PFSK-1 (cell line): Measurements from ENCODE around the gene PKDCC.

Source experiments
- FOXP2 ChIP-seq: optimal IDR thresholded peaks from 2 replicates; pipeline ENCODE3; 2011; ENCODE audit warnings: borderline replicate concordance, control low read depth, inconsistent platforms; ENCODE audit not compliant: insufficient read depth; ENCODE audit errors: extremely low read length, extremely low read depth
- POLR2AphosphoS5 ChIP-seq: IDR thresholded peaks from 2 replicates; pipeline ENCODE4 v1.6.1; 2012; ENCODE audit warnings: low read depth, mild to moderate bottlenecking, control low read depth, low read length, moderate library complexity
- REST ChIP-seq, 2 experiments: IDR thresholded peaks; 2 replicates each; pipeline versions ENCODE4 v1.6.1 to v1.8.0; 2011 to 2012; ENCODE audit warnings: low read depth in 2 of 2, low read length in 2 of 2, control low read depth in 1 of 2, inconsistent platforms in 1 of 2, mild to moderate bottlenecking in 1 of 2, moderate library complexity in 1 of 2; ENCODE audit not compliant: insufficient read depth in 1 of 2
- SIN3A ChIP-seq: IDR thresholded peaks from 2 replicates; pipeline ENCODE4 v1.6.1; 2012; ENCODE audit warnings: mild to moderate bottlenecking, low read length, moderate library complexity, borderline replicate concordance; ENCODE audit not compliant: insufficient read depth
- TAF1 ChIP-seq: IDR thresholded peaks from 2 replicates; pipeline ENCODE4 v1.6.1; 2012; ENCODE audit warnings: low read length, control low read depth, borderline replicate concordance; ENCODE audit not compliant: insufficient read depth

PKDCC gene

GRCh38 chr2:42041377-42042127 lies 6.3 kb upstream of the PKDCC start:
- TF ChIP-seq TAF1 (no peak), FOXP2 (no peak), REST (IDR thresholded peaks at IDR 0.05; ENCODE audit: insufficient read depth in 1 of 2, low read depth in 2 of 2, low read length in 2 of 2) (no peak), SIN3A (no peak), POLR2AphosphoS5 (no peak)

DNA sequence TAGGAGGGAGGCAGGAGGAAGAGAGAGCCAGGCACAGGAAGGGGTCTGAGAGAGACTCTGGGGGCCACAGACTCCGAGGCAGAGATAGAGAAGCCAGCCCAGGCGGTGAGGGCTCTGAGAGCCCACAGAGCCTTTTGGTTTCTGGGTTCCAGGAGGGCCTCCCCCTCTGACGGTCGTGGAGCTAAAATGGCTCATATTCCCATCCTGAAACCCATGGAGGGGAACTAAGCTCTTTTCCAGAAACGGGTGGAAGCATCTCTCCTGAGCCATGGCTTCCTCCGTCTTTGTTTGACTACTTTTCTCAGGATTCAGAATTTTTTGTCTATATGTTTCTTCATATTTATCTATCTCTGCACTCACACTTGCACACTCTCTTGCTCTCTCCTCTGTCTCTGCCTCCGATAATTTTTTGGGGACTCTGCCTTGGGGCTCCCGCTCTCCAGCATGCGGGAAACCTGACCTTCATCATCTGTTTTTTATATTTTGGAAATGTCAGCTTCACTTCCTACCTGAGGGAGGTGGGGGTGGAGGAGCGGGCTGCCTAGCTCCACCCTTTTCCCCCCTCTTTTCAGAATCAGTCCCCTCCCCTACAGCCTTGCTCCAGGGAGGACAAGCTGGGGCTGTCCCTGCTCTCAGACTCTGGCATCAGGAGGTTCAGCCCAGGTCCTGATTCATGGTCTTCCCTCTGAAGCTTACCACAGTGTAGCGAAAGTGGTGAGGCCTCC lies 5.0 kb upstream of the PKDCC start:
- TF ChIP-seq POLR2AphosphoS5, result no peak
- TF ChIP-seq FOXP2, result no peak
- no peak for TF ChIP-seq SIN3A
- TF ChIP-seq REST (IDR thresholded peaks at IDR 0.05; ENCODE audit: insufficient read depth in 1 of 2, low read depth in 2 of 2, low read length in 2 of 2), result no peak
- no peak for TF ChIP-seq TAF1

DNA sequence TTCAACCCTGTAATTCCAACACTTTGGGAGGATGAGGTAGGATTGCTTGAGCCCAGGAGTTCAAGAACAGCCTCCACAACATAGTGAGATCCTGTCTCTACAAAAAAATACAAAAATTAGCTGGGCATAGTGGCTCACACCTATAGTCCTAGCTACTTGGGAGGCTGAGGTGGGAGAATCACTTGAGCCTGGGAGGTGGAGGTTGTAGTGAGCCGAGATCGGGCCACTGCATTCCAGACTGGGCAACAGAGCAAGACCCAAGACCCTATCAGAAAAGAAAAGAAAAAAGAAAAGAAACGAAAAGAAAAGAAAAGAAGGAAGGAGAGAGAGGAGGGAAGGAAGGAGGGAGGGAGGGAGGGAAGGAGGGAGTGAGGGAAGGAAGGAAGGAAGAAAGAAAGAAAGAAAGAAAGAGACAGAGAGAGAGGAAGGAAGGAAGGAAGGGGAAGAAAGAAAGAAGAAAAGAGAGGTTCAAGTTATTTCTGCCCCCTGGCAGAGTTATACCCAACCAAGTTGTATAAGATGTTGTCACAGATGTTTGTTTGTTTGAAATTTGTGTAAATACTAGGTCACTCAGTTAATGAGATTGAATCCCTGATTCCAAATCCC lies 3.9 kb upstream of the PKDCC start:
- TF ChIP-seq POLR2AphosphoS5 (no peak), REST (IDR thresholded peaks at IDR 0.05; ENCODE audit: insufficient read depth in 1 of 2, low read depth in 2 of 2, low read length in 2 of 2) (no peak), FOXP2 (no peak), SIN3A (no peak), TAF1 (no peak)

DNA sequence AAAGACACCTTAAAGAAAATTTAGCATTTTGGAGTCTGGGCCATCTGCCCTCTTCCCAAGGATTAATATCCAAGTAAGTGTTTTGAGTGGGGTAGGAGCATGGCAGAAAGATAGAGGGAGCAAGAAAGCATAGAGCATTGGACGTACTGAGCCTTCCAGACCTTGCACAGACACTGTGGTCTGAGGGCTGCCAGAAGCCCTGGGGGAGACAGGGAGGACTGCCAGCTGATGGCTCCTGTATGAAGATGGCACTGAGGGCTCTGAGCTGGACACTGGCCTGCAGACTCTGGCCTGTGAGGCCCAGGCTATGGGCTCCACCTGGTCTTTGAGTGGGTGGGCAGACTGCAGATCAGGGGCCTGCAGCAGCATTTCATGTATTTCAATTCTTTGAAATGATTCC lies 2.9 kb upstream of the PKDCC start:
- TF ChIP-seq FOXP2 (no peak), REST (IDR thresholded peaks at IDR 0.05; ENCODE audit: insufficient read depth in 1 of 2, low read depth in 2 of 2, low read length in 2 of 2) (no peak)
